K562 (cell line): ENCODE data around the gene TUT4. TPM values are rescaled to one million over a fixed set of nuclear protein-coding genes. Genes with fewer than 3 reads are reported as not detected.

Experiments used
- AFF1 ChIP-seq, 2 experiments: fragments of 450-650 bp; IDR thresholded peaks; 2 replicates each; pipeline ENCODE4 v1.6.1; 2018; ENCODE audit warnings: mild to moderate bottlenecking in 2 of 2, low read depth in 1 of 2; ENCODE audit not compliant: partially characterized antibody in 2 of 2
- DPF2 ChIP-seq: fragments of 450-650 bp; IDR thresholded peaks from 2 replicates; pipeline ENCODE4 v1.6.1; 2016
- ETS2 ChIP-seq: IDR thresholded peaks from 2 replicates; pipeline ENCODE4 v1.6.1; 2016; ENCODE audit warnings: borderline replicate concordance, missing genetic modification characterization, mild to moderate bottlenecking, moderate library complexity, missing compliant biosample characterization; ENCODE audit not compliant: poor library complexity, severe bottlenecking
- FOXJ2 ChIP-seq: fragments of 200-800 bp; sonication (Bioruptor generic); IDR thresholded peaks from 2 replicates; pipeline ENCODE4 v1.6.1; 2016; ENCODE audit warnings: missing genetic modification characterization, missing compliant biosample characterization
- GATAD2B ChIP-seq: fragments of 450-650 bp; IDR thresholded peaks from 2 replicates; pipeline ENCODE4 v1.6.1; 2017; ENCODE audit warnings: mild to moderate bottlenecking, borderline replicate concordance
- GTF2E2 ChIP-seq: fragments of 200-800 bp; sonication (Bioruptor generic); IDR thresholded peaks from 2 replicates; pipeline ENCODE4 v1.6.1; 2016; ENCODE audit warnings: missing genetic modification characterization, missing compliant biosample characterization
- ILK ChIP-seq: fragments of 450-650 bp; IDR thresholded peaks from 2 replicates; pipeline ENCODE4 v1.6.1; 2016; ENCODE audit warnings: missing genetic modification characterization, low read depth, mild to moderate bottlenecking, missing compliant biosample characterization, moderate library complexity, borderline replicate concordance
- KAT7 ChIP-seq: sonication (generic); formaldehyde crosslinking; IDR thresholded peaks from 2 replicates; pipeline ENCODE4 v1.8.0; 2022; ENCODE audit warnings: missing genetic modification reagents, mild to moderate bottlenecking, borderline replicate concordance
- POLR2AphosphoS5 ChIP-seq: IDR thresholded peaks from 2 replicates; pipeline ENCODE4 v1.6.1; 2011; ENCODE audit warnings: mild to moderate bottlenecking, low read depth, low read length, moderate library complexity; ENCODE audit not compliant: control insufficient read depth, insufficient read depth
- PTTG1 ChIP-seq: fragments of 450-650 bp; IDR thresholded peaks from 2 replicates; pipeline ENCODE4 v1.6.1; 2016; ENCODE audit warnings: low read depth, mild to moderate bottlenecking, missing genetic modification characterization, missing compliant biosample characterization
- SAFB ChIP-seq: fragments of 200-400 bp; formaldehyde crosslinking; IDR thresholded peaks from 2 replicates; pipeline ENCODE4 v1.6.1; 2017; ENCODE audit warnings: low read depth, low read length, borderline replicate concordance
- TAF7 ChIP-seq: fragments of 450-650 bp; IDR thresholded peaks from 2 replicates; pipeline ENCODE4 v1.6.1; 2016; ENCODE audit warnings: missing genetic modification characterization, missing compliant biosample characterization
- ZBTB11 ChIP-seq, 3 experiments: fragments of 200-800 bp in 1 of 3; fragments of 250-450 bp in 1 of 3; fragments of 450-650 bp in 1 of 3; sonication (Bioruptor Pico) in 1 of 3; sonication (Bioruptor generic) in 1 of 3; formaldehyde crosslinking in 1 of 3; IDR thresholded peaks; 2 replicates each; pipeline versions ENCODE4 v1.6.1 to v1.8.0; 2016 to 2022; ENCODE audit warnings: mild to moderate bottlenecking in 2 of 3, missing genetic modification characterization in 2 of 3, missing compliant biosample characterization in 1 of 3, moderate library complexity in 1 of 3
- ZNF143 ChIP-seq: sonication (generic); formaldehyde crosslinking; IDR thresholded peaks from 2 replicates; pipeline ENCODE4 v1.9.0; 2022; ENCODE audit warnings: mild to moderate bottlenecking, missing genetic modification reagents
- ZNF197 ChIP-seq: fragments of 200-800 bp; sonication (Bioruptor generic); IDR thresholded peaks from 2 replicates; pipeline ENCODE4 v1.6.1; 2016; ENCODE audit warnings: low read depth, missing genetic modification characterization, missing compliant biosample characterization
- ZNF280A ChIP-seq: fragments of 450-650 bp; IDR thresholded peaks from 2 replicates; pipeline ENCODE4 v1.6.1; 2018; ENCODE audit warnings: mild to moderate bottlenecking, low read depth; ENCODE audit not compliant: partially characterized antibody
- ZNF311 ChIP-seq: fragments of 250-450 bp; sonication (Bioruptor Pico); IDR thresholded peaks from 2 replicates; pipeline ENCODE4 v1.4.0; 2020; ENCODE audit warnings: mild to moderate bottlenecking, moderate library complexity
- ZNF699 ChIP-seq: fragments of 250-450 bp; sonication (Bioruptor Pico); IDR thresholded peaks from 2 replicates; pipeline ENCODE4 v1.8.0; 2021; ENCODE audit warnings: mild to moderate bottlenecking, moderate library complexity; ENCODE audit not compliant: insufficient replicate concordance
- polyA plus RNA-seq, 8 experiments: library from polyadenylated mRNA; depleted of rRNA in 4 of 8; stranded (reverse) in 5 of 8; unstranded in 3 of 8; fragments of >200 nt; fragmentation: Nextera tagmentation in 2 of 8; fragmentation: Illumina TruSeq in 1 of 8; extraction: Ambion mirVana in 2 of 8; extraction: Trizol in 1 of 8; gene quantifications; 2 replicates each; pipeline versions ENCODE4 v1.2.1 to v1.2.3, GENCODE V29; 2011 to 2014; ENCODE audit warnings: inconsistent platforms in 1 of 8, missing spikeins in 1 of 8
- total RNA-seq, 7 experiments: library from RNA; depleted of rRNA in 6 of 7; stranded (reverse); fragments of >200 nt in 6 of 7; fragmentation: Illumina TruSeq in 2 of 7; extraction: Trizol in 2 of 7; gene quantifications; 2 replicates each; pipeline versions ENCODE4 v1.2.1 to v1.2.3, GENCODE V29; 2011 to 2021; ENCODE audit warnings: low replicate concordance in 1 of 7
- TF ChIP-seq, protein P1 (sequence below): fragments of 250-450 bp; sonication (Bioruptor Pico); IDR thresholded peaks from 2 replicates; pipeline ENCODE4 v1.8.0; 2021; ENCODE audit warnings: moderate library complexity, mild to moderate bottlenecking, inconsistent platforms

The TUT4 gene
- total and polyA plus RNA-seq, 9 of the 15 experiments (the other 6 are each of a cell fraction or from before 2014, with no cell fraction given): 15.8 to 53.5 (median 36.7) TPM

DNA sequence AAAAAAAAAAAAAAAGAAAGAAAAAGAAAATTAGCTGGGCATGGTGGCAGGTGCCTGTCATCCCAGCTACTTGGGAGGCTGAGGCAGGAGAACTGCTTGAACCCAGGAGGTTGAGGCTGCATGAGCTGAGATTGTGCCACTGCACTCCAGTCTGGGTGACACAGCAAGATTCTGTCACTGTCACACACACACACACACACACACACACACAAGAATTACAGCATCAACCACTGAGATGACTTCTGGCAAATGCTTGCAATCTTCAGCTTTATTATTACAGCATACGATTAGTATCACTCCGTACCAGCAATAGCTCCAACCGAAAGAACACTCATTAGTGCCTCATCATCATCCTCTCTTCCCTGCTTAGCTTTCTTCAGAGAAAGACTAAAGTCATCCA is 153.3 kb downstream of the TUT4 start (continued):
- TF ChIP-seq ZBTB11 (CRISPR knock-in tag; IDR thresholded peaks at IDR 0.05) (no peak), KAT7 (no peak), ZNF197 (CRISPR knock-in tag) (no peak), GATAD2B (no peak), PTTG1 (tag) (no peak), FOXJ2 (tag) (no peak), ZNF280A (no peak), POLR2AphosphoS5 (peak; percentile 33; the same call in 1 of the 2 replicates), GTF2E2 (no peak), ETS2 (tag) (no peak), DPF2 (0 out of 2 replicates have a peak, but pooled peaks have one; percentile 11), ZNF143 (CRISPR knock-in tag) (0 out of 2 replicates have a peak, but pooled peaks have one; percentile 29), ZNF311 (CRISPR knock-in tag) (no peak), TAF7 (no peak), ZNF699 (CRISPR knock-in tag) (no peak), ILK (no peak), AFF1 (IDR thresholded peaks at IDR 0.05; ENCODE audit: low read depth in 1 of 2, partially characterized antibody in 2 of 2) (no peak), SAFB (no peak)
- TF ChIP-seq, protein P1, sequence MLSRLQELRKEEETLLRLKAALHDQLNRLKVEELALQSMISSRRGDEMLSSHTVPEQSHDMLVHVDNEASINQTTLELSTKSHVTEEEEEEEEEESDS (CRISPR knock-in tag): no peak
